Measurements from ENCODE around the gene PAOX. TPM values are rescaled to one million over a fixed set of nuclear protein-coding genes. Genes with fewer than 3 reads are reported as not detected.
A peak's percentile ranks its signal among the peaks of the same experiment; 100 is the strongest.

The PAOX gene
- total and polyA plus RNA-seq, 2 of the 13 experiments (the other 11 are each of a cell fraction or from before 2014, with no cell fraction given): 0.49 to 0.77 TPM

- TF ChIP-seq PRDM15 (CRISPR knock-in tag; IDR thresholded peaks at IDR 0.05) (peak; percentile 3; the same call in 1 of the 2 replicates), ZNF777 (CRISPR knock-in tag; IDR thresholded peaks at IDR 0.05) (peak; percentile 79), ZNF816 (CRISPR knock-in tag; IDR thresholded peaks at IDR 0.05; ENCODE audit: borderline replicate concordance) (peak; percentile 73; the same call in 1 of the 2 replicates), NFKB2 (CRISPR knock-in tag; IDR thresholded peaks at IDR 0.05; ENCODE audit: borderline replicate concordance) (no peak), ZNF790 (CRISPR knock-in tag; IDR thresholded peaks at IDR 0.05; ENCODE audit: borderline replicate concordance) (peak; percentile 47; the same call in 1 of the 2 replicates), ZFP41 (CRISPR knock-in tag; IDR thresholded peaks at IDR 0.05; ENCODE audit: borderline replicate concordance) (no peak), KLF16 (CRISPR knock-in tag; IDR thresholded peaks at IDR 0.05) (peak in 1 of 2 experiments; percentile 49; a peak in 1 of 4 replicates), ZNF414 (CRISPR knock-in tag; IDR thresholded peaks at IDR 0.05) (peak; percentile 60; the same call in 1 of the 2 replicates), MLXIP (CRISPR knock-in tag; IDR thresholded peaks at IDR 0.05; ENCODE audit: borderline replicate concordance) (no peak), MED8 (CRISPR knock-in tag; IDR thresholded peaks at IDR 0.05; ENCODE audit: insufficient replicate concordance) (no peak), ZKSCAN1 (IDR thresholded peaks at IDR 0.05; ENCODE audit: low read length) (no peak), ZNF333 (CRISPR knock-in tag; IDR thresholded peaks at IDR 0.05; ENCODE audit: borderline replicate concordance) (peak; percentile 65; the same call in 1 of the 2 replicates)
- TF ChIP-seq, protein P1, sequence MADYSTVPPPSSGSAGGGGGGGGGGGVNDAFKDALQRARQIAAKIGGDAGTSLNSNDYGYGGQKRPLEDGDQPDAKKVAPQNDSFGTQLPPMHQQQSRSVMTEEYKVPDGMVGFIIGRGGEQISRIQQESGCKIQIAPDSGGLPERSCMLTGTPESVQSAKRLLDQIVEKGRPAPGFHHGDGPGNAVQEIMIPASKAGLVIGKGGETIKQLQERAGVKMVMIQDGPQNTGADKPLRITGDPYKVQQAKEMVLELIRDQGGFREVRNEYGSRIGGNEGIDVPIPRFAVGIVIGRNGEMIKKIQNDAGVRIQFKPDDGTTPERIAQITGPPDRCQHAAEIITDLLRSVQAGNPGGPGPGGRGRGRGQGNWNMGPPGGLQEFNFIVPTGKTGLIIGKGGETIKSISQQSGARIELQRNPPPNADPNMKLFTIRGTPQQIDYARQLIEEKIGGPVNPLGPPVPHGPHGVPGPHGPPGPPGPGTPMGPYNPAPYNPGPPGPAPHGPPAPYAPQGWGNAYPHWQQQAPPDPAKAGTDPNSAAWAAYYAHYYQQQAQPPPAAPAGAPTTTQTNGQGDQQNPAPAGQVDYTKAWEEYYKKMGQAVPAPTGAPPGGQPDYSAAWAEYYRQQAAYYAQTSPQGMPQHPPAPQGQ (CRISPR knock-in tag; IDR thresholded peaks at IDR 0.05; ENCODE audit: borderline replicate concordance): no peak
- TF ChIP-seq, protein P2, sequence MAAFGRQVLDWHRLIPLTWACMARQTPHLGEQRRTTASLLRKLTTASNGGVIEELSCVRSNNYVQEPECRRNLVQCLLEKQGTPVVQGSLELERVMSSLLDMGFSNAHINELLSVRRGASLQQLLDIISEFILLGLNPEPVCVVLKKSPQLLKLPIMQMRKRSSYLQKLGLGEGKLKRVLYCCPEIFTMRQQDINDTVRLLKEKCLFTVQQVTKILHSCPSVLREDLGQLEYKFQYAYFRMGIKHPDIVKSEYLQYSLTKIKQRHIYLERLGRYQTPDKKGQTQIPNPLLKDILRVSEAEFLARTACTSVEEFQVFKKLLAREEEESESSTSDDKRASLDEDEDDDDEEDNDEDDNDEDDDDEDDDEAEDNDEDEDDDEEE (CRISPR knock-in tag; IDR thresholded peaks at IDR 0.05): peak; percentile 41; the same call in 1 of the 2 replicates
- TF ChIP-seq, protein P3, sequence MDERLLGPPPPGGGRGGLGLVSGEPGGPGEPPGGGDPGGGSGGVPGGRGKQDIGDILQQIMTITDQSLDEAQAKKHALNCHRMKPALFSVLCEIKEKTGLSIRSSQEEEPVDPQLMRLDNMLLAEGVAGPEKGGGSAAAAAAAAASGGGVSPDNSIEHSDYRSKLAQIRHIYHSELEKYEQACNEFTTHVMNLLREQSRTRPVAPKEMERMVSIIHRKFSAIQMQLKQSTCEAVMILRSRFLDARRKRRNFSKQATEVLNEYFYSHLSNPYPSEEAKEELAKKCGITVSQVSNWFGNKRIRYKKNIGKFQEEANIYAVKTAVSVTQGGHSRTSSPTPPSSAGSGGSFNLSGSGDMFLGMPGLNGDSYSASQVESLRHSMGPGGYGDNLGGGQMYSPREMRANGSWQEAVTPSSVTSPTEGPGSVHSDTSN (CRISPR knock-in tag; IDR thresholded peaks at IDR 0.05): no peak
Measured at GRCh38 chr10:133378251-133379096, 588 bp upstream of the PAOX start (continued).

Data from HepG2 (cell line).